ENCODE results near the gene TMEM147. TPM values are rescaled to one million over a fixed set of nuclear protein-coding genes. Genes with fewer than 3 reads are reported as not detected.

TMEM147 gene
- total RNA-seq, 1 experiment from 2014 or later = 114 TPM

DNA sequence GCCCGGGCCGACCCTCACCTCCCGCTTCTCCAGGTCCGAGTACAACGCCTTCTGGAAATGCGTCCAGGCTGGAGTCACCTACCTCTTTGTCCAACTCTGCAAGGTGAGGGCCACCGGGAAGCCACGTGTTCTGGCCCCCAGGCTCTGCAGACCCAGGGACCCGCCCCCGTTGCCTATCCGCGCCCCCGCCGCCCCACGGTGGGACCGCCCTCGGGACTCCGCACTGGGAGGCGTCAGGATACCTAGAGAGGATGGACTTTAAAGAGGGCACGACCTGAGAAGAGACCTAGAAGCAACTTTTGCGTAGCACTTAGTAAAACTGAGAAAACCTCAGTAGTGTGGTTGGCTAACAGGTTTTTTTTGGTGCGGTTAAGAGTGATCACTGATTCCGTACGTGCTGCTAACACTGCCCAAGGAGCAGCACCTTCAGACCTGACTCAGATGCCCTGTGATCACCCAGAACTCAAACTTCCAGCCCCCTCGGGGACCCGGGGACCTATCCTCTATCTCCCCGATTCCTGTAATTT lies 492 bp downstream of the TMEM147 start:
- DNase-seq (ENCODE audit: low read depth) = peak; percentile 16

DNA sequence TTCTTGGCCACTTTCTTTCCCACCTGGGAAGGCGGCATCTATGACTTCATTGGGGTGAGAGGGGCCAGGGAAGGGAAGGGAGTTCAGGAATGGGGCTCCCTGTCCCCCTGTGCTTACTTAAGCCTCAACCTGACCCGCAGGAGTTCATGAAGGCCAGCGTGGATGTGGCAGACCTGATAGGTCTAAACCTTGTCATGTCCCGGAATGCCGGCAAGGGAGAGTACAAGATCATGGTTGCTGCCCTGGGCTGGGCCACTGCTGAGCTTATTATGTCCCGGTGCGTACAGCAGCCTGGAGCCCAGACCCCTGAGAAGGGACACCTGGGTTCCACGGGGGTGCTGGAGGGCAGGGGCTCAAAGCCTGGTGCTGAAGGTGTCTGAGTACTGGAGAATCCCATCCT lies 1.1 kb downstream of the TMEM147 start:
- DNase-seq (ENCODE audit: low read depth) = no peak

DNA sequence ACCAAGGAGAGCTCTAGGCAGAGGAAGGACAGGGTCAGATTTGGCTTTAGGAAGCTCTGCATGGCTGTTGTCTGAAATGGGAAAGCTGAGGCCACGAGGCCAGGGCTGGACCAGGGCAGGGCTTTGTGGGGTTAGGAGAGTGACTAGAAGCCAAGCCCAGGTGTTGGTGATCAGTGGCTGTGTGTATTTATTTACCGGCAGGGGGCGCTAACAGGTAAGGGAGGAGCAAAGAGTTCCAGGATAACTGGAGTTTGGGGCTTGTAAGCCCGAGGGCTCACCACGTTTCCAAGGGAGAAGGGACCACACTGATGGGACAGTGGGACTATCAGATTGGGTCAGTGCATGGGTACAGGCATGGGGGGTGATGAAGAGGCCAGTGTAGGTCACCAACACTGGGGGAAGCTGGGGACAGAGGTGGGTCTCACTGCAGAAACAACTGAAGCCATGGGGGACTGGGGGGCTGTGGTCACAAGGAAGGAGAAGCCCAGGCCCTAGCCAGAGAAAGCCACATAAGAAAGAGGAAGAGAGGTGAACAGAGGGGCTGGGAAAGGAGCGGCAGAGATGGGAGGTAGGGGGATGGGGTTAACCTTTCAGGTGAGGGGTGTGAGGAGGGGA lies 3.9 kb downstream of the TMEM147 start:
- DNase-seq (ENCODE audit: low read depth) = peak; percentile 48

DNA sequence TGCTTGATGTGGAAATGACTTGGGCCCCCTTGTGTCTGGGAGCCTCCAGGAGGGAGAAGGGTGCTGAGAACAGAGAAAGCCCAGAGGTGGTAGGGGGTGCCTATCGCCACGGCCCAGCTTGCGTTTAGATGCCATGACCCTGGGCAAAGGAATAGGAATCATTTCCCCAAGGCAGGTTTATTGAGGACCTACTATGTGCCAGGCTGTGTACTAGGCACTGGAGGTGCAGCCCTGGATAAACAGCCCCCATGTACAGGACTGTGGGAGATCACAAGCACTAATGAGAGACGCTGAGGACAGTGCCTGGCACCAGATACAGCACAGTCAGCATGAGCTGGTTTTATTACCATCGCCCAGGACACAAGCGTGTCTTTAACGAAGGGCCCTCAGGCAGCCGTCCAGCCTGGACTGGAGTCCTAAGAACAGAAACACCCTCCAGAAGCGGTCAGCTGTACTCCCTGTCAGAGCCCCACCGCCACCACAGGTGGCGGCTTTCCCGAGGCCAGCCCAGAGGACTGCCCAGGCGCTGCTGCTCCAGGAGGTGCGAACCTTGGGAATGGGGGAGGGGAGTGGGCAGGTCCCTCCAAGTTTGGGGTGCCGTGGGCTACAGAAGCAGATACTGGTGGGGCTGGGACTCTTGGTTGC lies 4.6 kb downstream of the TMEM147 start:
- no peak for DNase-seq (ENCODE audit: low read depth)

DNA sequence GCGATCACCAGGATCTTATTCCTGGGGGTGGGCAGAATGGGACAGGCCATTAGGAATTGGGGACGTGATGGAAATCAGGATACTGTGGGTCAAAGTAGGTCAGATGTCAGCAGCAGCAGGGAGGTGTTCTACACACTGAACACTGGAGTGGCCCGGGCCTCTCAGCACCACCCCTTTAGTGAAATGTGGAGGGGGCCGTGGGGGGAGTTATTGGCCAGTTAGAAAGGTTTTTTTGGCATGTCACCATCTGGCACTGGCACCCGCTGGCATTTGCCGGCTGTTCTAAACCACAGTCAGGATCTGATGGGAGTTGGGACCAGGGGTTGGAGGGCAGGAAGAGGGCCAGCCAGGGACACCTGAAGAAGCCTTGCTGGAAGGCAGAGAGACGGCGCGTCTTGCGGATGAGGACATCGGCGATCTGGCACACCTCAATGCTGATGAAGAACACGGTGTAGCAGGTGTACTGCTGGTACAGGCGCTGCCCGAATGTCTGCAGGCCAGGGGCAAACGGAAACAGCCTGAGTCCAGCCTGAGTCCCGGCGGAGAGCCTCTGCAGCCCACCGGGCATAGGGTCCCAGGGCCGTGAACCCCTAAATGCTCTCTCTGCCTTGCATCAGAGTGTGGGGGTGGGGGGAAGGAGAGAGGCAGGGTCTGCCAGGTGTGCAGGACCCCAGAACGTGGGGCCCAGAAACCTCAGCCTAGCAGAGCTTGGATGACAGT lies 5.8 kb downstream of the TMEM147 start:
- DNase-seq (ENCODE audit: low read depth) = no peak

DNA sequence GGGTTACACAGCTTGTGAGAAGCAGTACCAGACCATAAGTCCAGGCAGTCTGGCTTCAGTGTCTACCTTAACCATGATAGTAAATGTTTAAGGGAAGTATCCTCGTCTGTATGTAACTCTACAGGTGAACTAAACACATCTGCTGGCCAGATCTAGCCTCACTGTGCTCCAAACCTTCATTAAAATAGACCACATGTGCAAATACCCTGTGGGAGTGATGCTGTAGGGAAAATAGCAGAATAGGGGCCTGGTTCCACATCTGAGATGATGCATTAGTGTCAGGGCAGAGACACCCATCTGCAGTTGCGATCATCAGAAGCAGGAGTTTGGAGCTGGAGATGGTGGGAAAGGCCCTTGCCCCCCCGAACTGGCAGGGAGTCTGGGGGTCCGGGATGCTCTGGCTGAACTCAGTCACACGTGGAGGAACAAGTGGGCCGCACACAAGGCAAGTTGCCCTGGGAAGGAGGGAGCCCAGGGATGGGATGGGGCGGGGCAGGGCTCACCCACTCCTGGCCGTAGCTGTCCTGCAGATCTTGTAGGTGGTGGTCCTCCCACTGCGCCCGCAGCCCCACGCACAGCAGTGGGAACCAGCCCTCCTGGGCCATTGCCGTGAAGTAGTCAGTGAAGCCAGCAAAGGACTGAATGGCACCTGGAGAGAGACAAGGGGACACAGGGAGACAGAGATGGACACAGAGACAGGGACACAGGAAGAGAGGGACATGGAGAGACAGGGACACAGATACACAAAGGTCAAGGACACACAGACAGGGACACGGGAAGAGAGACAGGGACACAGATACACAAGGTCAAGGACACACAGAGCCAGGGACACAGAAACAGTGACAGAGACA lies 7.3 kb downstream of the TMEM147 start:
- no peak for DNase-seq (ENCODE audit: low read depth)

DNA sequence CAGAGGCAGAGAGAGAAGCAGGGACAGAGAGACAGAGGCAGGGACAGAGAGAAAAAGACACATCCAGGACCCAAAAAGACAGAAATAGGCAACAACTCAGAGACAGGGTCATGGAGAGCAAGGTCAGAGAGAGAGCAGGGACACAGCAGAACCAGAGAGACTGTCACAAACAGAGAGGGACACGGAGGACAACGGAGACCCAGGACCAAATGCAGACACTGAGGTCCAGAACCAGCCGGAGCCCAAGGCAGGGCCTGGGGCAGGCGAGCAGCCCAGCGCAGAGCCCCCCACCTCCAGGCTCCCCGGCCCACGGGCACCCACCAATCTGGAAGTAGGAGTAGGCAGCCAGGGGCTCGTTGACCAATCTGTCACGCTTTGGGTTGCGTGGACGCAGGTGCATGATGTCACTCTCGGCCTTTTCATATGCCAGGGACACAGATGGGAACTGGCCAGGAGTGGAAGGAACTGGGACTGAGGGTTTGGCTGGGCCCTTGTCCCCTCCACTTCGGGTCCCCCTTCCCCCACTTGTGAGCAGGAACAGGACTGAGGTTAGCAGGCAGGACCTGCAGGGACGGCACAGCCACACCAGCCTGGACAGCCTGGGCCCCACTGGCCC lies 8.1 kb downstream of the TMEM147 start:
- no peak for DNase-seq (ENCODE audit: low read depth)

DNA sequence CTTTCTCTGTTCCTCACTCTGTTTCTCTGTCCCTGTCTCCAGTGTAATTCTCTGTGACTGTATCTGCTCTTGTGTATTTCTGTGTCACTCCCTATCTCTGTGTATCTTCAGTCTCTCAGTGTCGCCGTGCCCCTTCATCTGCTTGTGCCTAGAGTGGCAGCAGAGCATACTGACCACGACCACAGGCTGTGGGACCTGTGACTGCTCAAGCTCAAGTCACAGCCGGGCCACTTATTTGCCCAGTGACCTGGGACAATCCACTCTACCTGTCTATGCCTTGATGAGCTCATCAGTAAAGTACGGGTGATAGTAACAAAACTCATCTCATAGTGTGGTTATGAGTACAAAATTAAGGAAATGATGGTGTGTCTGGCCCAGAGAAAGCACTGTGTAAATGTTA lies 8.7 kb downstream of the TMEM147 start:
- no peak for DNase-seq (ENCODE audit: low read depth)

DNA sequence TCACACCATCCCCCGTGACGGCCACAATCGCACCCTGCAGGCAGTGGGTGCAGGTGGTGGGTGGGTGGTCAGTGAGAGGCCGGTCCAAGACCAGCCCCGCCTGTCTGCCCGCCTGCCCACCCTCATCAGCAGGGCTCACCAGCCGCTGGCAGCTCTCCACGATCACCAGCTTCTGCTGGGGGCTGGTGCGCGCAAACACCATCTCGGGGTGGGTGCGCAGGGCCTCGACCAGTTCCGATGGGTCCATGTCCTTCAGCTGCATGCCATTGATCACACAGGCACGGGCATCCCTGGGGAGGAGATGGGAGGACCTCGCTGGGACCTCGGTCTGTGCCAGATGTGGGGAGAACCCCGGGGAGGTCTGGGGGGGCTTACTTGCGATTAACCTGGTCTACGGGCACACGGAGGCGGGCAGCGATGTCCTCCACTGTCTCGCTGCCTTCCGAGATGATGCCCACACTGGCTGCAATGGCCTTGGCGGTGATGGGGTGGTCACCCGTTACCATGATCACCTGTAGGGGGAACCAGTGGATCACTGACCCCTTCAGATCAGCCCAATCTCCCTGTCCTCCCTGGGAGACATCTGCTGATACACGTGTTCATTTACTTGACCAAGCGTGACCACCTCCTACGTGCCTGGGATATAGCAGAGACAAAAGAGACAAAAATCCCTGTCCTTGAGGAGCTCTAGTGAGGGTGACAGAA lies 10.0 kb downstream of the TMEM147 start:
- DNase-seq (ENCODE audit: low read depth) = peak; percentile 22

DNA sequence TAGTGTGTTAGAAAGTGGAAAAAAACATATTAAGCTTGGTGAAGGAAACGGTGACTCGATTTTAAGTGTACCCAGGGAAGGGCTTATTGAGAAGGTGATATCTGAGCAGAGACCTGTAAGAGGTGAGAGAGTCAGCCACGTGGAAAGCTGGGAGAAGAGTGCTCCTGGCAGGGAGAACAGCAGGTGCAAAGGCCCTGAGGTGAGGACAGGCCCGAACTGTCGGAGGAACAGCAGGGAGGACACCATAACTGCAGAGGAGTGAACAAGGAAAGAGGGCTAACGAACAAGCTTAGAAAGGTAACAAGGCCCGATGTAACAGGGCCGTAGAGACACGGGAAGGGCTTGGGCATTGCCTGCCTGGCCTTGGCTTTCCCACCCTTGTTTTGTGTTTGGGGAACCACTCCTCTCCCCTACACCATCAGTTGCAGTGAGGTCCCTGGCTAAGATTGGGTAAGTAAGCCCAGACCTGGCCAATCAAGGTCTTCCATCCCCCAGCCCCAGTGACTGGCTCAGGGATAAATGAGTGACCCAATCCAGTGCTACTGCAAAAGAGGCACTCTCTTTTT lies 10.7 kb downstream of the TMEM147 start:
- no peak for DNase-seq (ENCODE audit: low read depth)

DNA sequence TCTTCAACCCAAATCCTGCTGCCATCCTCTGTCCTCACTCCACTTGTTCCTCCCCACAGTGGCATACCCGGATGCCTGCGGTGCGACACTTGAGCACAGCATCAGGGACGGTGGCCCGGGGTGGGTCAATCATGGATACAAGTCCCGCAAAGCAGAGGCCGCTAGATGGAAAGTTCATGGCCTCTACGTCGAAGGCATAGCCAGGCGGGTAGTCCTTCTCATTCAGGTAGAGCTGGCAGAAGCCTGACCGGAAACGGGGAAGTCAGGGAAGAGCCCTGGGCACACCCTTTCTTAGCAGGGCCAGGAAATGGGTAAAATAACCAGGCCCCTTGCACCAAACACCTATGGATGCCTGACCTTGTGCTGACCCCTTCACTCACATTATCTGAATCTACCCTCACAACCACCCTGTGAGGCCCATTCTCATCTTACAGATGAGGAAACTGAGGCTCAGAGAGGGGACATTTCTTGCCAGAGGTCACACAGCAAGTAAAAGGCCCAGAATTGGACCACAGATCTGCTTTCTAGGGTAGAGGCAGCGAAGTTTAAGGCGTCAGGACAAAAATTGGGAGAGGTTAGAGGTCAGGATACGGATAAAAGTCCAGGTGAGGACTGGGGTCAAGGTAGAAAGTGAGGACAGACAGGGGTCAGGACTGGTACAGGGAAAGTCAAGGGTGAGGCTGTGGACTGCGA lies 11.6 kb downstream of the TMEM147 start:
- no peak for DNase-seq (ENCODE audit: low read depth)

DNA sequence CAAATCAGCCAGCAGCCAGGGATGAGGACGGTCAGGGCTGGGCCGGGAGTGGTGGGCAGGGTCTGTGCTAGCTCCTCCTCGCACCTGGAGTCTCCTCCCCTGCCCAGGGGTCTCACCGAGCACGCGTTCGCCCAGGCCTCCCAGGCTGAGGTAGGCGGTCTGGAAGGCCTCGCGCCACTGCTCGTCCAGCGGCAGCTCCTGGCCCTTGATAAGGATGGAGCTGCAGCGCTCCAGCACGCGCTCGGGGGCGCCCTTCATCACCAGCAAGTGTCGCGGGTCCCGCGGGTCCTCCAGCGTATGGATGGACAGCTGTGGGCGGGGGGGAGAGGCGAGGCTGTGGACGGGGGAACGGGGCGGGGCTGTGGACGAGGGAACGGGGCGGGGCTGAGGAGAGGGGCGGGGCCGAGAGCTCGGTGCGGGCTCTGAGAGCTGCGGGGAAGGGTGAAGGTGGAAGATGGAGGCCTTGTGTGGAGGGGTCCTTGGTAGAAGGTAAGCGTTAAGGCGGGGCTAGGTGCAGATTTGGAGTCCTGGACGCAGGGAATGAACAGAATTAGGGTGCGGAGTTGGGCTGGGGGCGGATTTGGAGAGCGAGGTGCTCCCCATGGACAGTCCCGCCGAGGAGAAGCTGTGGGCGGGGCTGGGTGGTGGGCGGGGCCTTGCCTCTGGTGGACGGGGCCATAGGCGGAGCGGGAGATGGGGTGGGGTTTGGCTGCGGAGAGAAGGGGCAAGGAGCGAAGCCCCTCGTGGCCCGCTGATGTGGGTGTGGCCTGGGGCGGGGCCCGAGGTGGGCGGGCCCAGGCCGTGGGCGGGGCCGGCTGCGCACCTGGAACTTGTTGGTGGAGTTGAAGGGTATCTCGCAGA lies 12.3 kb downstream of the TMEM147 start:
- peak; percentile 11 for DNase-seq (ENCODE audit: low read depth)

DNA sequence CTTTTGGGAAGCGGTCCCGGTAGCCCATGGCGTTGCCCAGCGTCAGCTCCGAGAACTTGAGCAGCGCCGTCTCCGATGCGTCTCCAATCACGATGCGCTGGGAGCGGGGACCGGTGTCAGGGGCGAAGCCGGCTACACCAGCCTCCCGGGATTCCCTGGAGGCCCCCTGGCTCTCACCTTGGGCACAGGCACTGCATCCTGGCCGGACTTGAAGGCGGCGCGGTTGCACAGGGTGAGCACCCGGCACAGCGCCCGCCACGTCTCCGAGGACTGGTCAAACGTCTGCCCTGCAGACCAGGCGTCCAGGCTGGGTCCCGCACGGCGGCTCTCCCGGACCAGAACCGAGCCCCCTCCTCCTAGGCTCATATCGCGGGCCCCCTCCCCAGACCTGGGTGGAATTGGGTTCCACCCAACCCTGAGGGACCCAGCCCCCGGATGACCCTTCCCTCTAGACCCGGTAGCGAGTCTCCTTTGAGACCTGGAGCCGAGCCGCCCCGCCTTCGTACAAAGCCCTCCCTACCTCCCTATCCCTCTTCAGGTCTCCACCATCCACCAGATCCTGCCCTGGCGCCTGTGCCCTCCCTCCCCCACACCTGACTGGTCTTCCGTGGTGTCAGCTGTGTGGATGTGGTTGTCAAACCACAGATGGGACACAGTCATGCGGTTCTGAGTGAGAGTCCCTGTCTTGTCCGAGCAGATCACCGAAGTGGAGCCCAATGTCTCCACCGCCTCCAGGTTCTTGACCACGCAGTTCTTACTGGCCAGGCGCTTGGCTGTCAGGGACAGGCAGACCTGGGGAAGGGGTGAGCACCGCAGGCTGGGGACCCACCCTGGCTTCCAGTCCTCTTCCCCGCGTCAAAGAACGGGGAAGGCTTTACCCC lies 13.2 kb downstream of the TMEM147 start:
- no peak for DNase-seq (ENCODE audit: low read depth)

DNA sequence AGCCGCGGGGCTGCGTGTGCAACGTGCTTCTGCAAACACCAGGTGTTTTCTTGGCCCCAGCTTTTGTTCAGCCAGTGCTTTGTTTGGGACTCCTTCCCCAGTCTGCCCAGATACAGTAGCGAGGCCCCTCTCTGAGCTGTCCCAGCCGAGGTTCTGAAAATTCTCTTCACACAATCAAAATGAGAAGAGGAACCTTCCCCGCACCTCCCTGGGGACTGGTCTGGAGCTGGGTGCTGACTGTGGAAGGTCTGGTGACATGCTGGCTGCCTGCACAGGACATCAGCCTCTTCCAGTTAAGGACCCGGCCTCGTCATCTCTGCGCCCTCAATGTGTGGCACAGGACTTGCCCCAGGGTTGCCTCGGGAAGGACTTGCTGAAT lies 13.8 kb downstream of the TMEM147 start:
- DNase-seq (ENCODE audit: low read depth) = no peak

DNA sequence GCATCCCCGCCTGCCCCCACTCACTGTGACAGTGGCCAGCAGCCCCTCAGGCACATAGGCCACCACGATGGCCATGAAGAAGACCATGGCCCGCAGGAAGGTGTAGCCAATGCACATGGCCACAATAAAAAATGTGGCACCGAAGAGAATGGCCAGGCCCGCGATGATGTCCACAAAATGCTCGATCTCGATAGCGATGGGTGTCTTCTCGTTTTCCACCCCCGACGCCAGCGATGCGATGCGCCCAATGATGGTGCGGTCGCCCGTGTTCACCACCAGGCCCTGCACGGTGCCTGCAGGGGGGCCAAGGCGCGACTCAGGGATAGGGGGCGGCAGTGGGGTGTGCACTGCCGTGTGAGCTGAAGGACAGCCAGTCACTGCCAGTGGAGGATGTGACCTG lies 14.4 kb downstream of the TMEM147 start:
- no peak for DNase-seq (ENCODE audit: low read depth)

DNA sequence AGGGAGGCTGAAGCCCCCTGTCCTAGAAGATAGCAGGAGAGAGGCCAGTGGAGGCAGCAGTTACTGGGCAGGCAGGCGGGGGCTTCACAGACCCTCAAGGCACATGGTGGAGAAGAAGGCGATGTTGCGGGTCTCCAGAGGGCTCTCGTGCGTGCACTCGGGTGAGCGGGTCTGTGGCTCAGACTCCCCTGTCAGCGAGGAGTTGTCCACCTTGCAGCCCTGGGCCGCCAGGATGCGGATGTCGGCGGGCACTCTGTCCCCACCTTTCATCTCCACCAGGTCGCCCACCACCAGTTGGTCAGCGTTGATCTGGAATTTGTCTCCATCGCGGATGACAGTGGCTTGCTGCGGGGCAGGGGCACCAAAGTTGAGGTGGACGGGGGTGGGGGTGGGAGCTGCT lies 14.8 kb downstream of the TMEM147 start:
- DNase-seq (ENCODE audit: low read depth) = no peak

DNA sequence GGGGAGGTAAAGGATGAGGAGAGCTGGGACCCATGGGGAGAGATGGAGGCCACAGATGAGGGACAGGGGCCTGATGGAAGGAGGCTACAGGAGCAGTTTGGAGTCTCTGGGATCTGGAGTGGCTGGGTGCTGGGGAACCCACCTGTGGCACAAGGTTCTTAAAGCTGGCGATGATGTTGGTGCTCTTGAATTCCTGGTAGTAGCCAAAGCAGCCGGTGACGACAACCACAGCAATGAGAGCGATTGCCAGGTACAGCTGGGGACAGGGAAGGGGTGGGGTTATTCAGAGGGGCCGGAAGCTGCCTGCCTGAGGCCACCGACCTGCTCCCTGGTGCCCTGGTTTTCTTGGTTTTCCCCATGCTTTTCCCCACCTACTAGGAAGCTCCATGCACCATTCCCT lies 15.3 kb downstream of the TMEM147 start:
- no peak for DNase-seq (ENCODE audit: low read depth)

DNA sequence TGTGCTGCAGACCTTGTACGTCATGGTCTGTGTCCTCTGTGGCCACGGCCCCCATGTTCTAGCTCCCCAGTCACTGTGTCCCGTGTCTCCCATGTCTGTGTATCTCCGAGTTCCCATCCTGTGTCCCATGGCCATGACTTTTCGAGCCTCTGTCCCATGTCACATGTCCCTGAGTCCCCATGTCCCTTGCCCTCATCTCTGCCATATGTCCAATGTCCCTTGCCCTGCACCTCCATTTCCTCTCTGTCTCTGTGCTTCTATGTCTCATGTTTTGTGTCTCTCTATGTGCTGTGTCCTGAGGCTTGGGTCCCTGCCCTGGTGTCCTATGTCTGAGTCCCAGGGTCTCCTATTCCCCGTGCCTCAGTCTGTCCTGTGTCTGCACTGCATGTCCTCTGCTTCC lies 16.0 kb downstream of the TMEM147 start:
- DNase-seq (ENCODE audit: low read depth) = no peak

Data from LHCN-M2 (cell line).